PC-3 (cell line): Measurements from ENCODE around the gene CD44. TPM values are rescaled to one million over a fixed set of nuclear protein-coding genes. Genes with fewer than 3 reads are reported as not detected.
A peak's percentile ranks its signal among the peaks of the same experiment; 100 is the strongest.

Source experiments
- ATAC-seq: fragments of 200-7000 bp; cut with Tn5 transposase; 2 replicates; pipeline ENCODE4 v1.9.1; 2020; ENCODE audit warnings: mild to moderate bottlenecking, moderate library complexity
- BruUV-seq: library from RNA; stranded (reverse); fragments of 400-500 nt; replicated peaks from 2 replicates; lab custom pipeline; 2021; lab: Mats Ljungman, UMichigan
- CTCF ChIA-PET: fragments of 300-600 bp; sonication (Branson Sonifier 250); formaldehyde crosslinking; loops from one replicate; lab custom pipeline; 2022; ENCODE audit warnings: antibody characterized with exemption; lab: Charles Lee
- POLR2A ChIA-PET: fragments of 300-600 bp; sonication (Branson Sonifier 250); formaldehyde crosslinking; loops from one replicate; lab custom pipeline; 2022; ENCODE audit warnings: antibody characterized with exemption; ENCODE audit not compliant: unreplicated experiment; lab: Charles Lee
- DNase-seq: peaks from one replicate; pipeline ENCODE4 v3.0.0-alpha.2; 2015
- H2AFZ ChIP-seq: fragments of 300-600 bp; sonication (generic); 2 replicates; pipeline ENCODE4 v1.6.0; 2016; ENCODE audit warnings: antibody characterized with exemption, low read length
- H3F3A ChIP-seq: fragments of 300-600 bp; sonication (generic); one replicate; pipeline ENCODE4 v1.6.0; 2017; ENCODE audit warnings: antibody characterized with exemption, low read length, control low read depth, mild to moderate bottlenecking; ENCODE audit not compliant: unreplicated experiment
- H3K27ac ChIP-seq: fragments of 300-600 bp; sonication (generic); 2 replicates; pipeline ENCODE4 v1.5.1; 2016; ENCODE audit warnings: mild to moderate bottlenecking, low read length
- H3K27me3 ChIP-seq: fragments of 300-600 bp; sonication (generic); 2 replicates; pipeline ENCODE4 v1.6.1; 2016; ENCODE audit warnings: low read length, mixed read lengths
- H3K36me3 ChIP-seq: fragments of 300-600 bp; sonication (generic); 2 replicates; pipeline ENCODE4 v1.6.1; 2016; ENCODE audit warnings: low read depth, mixed run types, low read length, mixed read lengths
- H3K4me1 ChIP-seq: fragments of 300-600 bp; sonication (generic); 2 replicates; pipeline ENCODE4 v1.5.1; 2016; ENCODE audit warnings: low read length; ENCODE audit not compliant: insufficient read depth
- H3K4me2 ChIP-seq: fragments of 300-600 bp; sonication (generic); 2 replicates; pipeline ENCODE4 v1.6.0; 2016; ENCODE audit warnings: low read length
- H3K4me3 ChIP-seq: fragments of 300-600 bp; sonication (generic); 2 replicates; pipeline ENCODE4 v1.5.1; 2016; ENCODE audit warnings: mild to moderate bottlenecking, low read length, mixed read lengths
- H3K79me2 ChIP-seq: fragments of 300-600 bp; sonication (generic); 2 replicates; pipeline ENCODE4 v1.6.1; 2017; ENCODE audit warnings: low read length, mixed read lengths
- H3K9ac ChIP-seq: fragments of 300-600 bp; sonication (generic); 2 replicates; pipeline ENCODE4 v1.6.0; 2016; ENCODE audit warnings: mild to moderate bottlenecking, low read length
- H3K9me2 ChIP-seq: fragments of 300-600 bp; sonication (generic); replicated peaks from 2 replicates; pipeline ENCODE4 v1.6.1; 2016; ENCODE audit warnings: mixed run types, low read length, mixed read lengths
- H3K9me3 ChIP-seq: fragments of 300-600 bp; sonication (generic); 2 replicates; pipeline ENCODE4 v1.6.1; 2016; ENCODE audit warnings: low read length, mixed read lengths
- H4K20me1 ChIP-seq: fragments of 300-600 bp; sonication (generic); 2 replicates; pipeline ENCODE4 v1.6.1; 2016; ENCODE audit warnings: low read length, mixed read lengths
- EZH2 ChIP-seq: fragments of 300-600 bp; sonication (generic); IDR thresholded peaks from one replicate; pipeline ENCODE4 v1.6.1; 2017; ENCODE audit warnings: antibody characterized with exemption, mild to moderate bottlenecking, low read length; ENCODE audit not compliant: unreplicated experiment
- EZH2phosphoT487 ChIP-seq: fragments of 300-600 bp; sonication (generic); IDR thresholded peaks from 2 replicates; pipeline ENCODE4 v1.6.1; 2018; ENCODE audit warnings: mild to moderate bottlenecking, antibody characterized with exemption, low read length, borderline replicate concordance
- intact Hi-C: fragments of 100-400 bp; cut with micrococcal nuclease; formaldehyde crosslinking; loops from 2 replicates; pipeline ENCODE4 v1.9.0; 2023
- total RNA-seq: library from RNA; depleted of rRNA; stranded (reverse); fragments of >200 nt; gene quantifications from 2 replicates; pipeline ENCODE4 v1.2.3, GENCODE V29; 2014
- TF ChIP-seq, protein P1 (sequence below): fragments of 300-600 bp; sonication (generic); conservative IDR thresholded peaks from 2 replicates; pipeline ENCODE4 v1.5.1; 2017; ENCODE audit warnings: antibody characterized with exemption, low read depth, mild to moderate bottlenecking, low read length

CD44 gene
- total RNA-seq, 1 experiment from 2014 or later, result 181 TPM

DNA sequence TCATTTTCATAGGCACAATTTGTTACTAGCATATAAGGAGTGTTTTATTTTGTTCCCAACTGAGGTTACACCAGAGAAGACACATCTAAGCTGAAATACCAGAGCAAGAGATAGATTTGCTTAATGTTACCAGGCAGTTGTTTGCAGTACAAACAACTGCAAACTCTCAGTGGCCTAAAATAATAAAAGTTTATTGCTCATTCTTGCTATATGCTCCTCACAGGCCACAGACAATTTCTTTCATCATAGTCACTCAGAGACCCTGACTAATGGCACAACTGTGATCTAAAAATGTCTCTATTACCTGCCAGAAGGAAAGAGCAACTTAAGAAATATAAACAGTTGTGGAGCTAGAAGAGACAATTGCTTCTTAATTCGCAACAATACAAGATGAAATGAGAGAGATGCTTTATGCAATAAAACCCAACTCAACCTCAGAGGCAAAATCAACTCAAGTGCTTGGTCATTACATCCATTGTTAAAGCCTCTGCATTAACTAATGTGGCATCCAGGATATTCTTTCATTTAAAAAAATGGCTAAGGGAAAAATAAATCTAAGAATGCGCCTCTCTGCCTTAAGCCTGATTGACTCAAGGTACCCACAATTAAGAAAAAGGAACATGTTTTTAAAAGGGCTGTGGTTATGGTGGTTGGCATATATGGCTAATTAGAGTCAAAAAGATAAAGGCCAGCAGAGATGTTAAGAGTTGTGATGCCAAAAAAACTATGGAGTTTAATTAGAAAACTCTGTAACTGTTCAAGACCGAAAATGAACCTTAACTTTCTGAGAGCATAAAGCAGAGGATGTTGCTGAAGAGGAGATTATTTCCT is 103.7 kb downstream of the CD44 start:
- peak; percentile 22; the same call in 1 of the 2 replicates for ATAC-seq

DNA sequence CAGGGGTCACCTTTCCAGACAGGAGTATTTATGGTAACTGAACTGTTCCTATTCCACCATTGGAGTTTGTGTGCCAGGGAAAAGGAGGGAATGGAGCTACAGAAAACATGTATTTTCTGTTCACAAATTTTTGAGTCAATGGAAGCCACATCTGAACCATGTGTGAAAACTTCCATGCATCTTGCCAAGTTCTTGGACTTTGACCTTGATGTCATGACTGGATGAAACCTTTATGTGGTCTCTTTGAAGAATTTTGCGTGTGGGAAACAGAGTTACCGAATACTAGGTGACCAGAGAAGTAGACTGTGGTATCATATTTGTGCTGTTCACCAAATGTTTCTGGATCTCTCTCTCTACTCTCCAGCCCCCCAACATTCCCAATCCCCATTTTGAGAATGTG is 104.8 kb downstream of the CD44 start:
- ChIA-PET POLR2A (no interaction called here), CTCF (no interaction called here)
- Histone ChIP-seq H3K27ac (no peak overlapping the region), H3F3A (no peaks in the 10 kb centered on the region), H3K27me3 (no peaks in the 10 kb centered on the region), H3K4me3 (no peak overlapping the region), H3K9me3 (no peaks in the 10 kb centered on the region), H3K4me1 (no peaks in the 10 kb centered on the region), H3K79me2 (no peaks in the 10 kb centered on the region), H3K36me3 (no peaks in the 10 kb centered on the region; the same call in 1 of the 2 replicates), H2AFZ (no peak overlapping the region), H3K4me2 (no peak overlapping the region), H3K9ac (no peak overlapping the region), H4K20me1 (no peaks in the 10 kb centered on the region), H3K9me2 (no peaks in the 10 kb centered on the region)
- no TSS peak for BruUV-seq
- TF ChIP-seq EZH2 (no peak), EZH2phosphoT487 (no peak)
- TF ChIP-seq, protein P1, sequence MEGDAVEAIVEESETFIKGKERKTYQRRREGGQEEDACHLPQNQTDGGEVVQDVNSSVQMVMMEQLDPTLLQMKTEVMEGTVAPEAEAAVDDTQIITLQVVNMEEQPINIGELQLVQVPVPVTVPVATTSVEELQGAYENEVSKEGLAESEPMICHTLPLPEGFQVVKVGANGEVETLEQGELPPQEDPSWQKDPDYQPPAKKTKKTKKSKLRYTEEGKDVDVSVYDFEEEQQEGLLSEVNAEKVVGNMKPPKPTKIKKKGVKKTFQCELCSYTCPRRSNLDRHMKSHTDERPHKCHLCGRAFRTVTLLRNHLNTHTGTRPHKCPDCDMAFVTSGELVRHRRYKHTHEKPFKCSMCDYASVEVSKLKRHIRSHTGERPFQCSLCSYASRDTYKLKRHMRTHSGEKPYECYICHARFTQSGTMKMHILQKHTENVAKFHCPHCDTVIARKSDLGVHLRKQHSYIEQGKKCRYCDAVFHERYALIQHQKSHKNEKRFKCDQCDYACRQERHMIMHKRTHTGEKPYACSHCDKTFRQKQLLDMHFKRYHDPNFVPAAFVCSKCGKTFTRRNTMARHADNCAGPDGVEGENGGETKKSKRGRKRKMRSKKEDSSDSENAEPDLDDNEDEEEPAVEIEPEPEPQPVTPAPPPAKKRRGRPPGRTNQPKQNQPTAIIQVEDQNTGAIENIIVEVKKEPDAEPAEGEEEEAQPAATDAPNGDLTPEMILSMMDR, result no peak
- DNase-seq, result no peak
- intact Hi-C loops, result loop anchor here (5.0 kb wide), 1 partner anchor 316 kb away; no protein-coding TSS in a partner anchor
- no peak for ATAC-seq

More for the DNA sequence above, 103.7 kb downstream of the CD44 start:
- H3F3A ChIP-seq, result no peaks in the 10 kb centered on the region
- no TSS peak for BruUV-seq
- H4K20me1 ChIP-seq, result no peaks in the 10 kb centered on the region
- intact Hi-C loops, result loop anchor here (5.0 kb wide), 1 partner anchor 315 kb away; no protein-coding TSS in a partner anchor
- no peaks in the 10 kb centered on the region for H3K36me3 ChIP-seq
- no peaks in the 10 kb centered on the region for H3K9me2 ChIP-seq
- TF ChIP-seq EZH2phosphoT487, result no peak
- TF ChIP-seq, protein P1, result no peak
- ChIA-PET CTCF (no interaction called here), POLR2A (interaction anchor here (0.6 kb wide), 1 partner anchor 181 kb away, joined by 3 read pairs; no protein-coding TSS in a partner anchor)
- DNase-seq, result no peak
- no peaks in the 10 kb centered on the region for H3K27me3 ChIP-seq
- H3K4me2 ChIP-seq, result no peak overlapping the region
- no peak overlapping the region for H3K9ac ChIP-seq
- no peaks in the 10 kb centered on the region for H3K4me1 ChIP-seq
- H3K9me3 ChIP-seq, result no peaks in the 10 kb centered on the region
- no peaks in the 10 kb centered on the region for H3K79me2 ChIP-seq
- no peak overlapping the region for H3K27ac ChIP-seq
- H2AFZ ChIP-seq, result no peak overlapping the region
- no peak overlapping the region for H3K4me3 ChIP-seq

DNA sequence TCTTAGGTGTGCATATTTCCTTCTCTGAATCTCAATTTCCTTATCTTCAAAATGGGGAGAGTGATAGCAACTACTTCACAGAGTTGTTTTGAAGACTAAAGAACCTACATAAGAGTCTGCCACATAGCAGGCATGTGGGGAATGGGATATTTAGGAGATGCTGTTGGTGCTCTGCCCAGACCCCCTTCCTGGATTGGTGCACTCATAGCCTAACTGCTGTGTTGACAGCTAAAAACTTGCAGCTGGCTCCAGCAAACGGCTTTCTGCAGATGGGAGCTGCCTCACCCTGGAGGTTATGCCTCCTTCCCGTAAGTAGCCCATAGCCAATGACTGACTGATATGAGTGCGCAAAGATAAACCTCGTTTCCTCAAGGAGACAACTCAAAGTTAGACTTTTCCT is 106.1 kb downstream of the CD44 start:
- POLR2A ChIA-PET, result interaction anchor here (0.6 kb wide), 1 partner anchor 15 kb away, joined by 3 read pairs; no protein-coding TSS in a partner anchor
- Histone ChIP-seq H3K4me1 (no peaks in the 10 kb centered on the region), H4K20me1 (no peaks in the 10 kb centered on the region), H3K9me2 (no peaks in the 10 kb centered on the region), H3F3A (no peaks in the 10 kb centered on the region), H3K9ac (no peak overlapping the region), H3K79me2 (no peaks in the 10 kb centered on the region), H2AFZ (no peak overlapping the region), H3K4me2 (no peak overlapping the region), H3K9me3 (no peaks in the 10 kb centered on the region), H3K4me3 (no peak overlapping the region), H3K27ac (no peak overlapping the region), H3K36me3 (no peaks in the 10 kb centered on the region; the same call in 1 of the 2 replicates), H3K27me3 (no peaks in the 10 kb centered on the region)
- BruUV-seq, result no TSS peak
- DNase-seq (no peak), ATAC-seq (no peak)
- TF ChIP-seq EZH2phosphoT487 (no peak), EZH2 (no peak)
- TF ChIP-seq, protein P1, result no peak
- CTCF ChIA-PET, result no interaction called here
- intact Hi-C loops, result no loop called here
